ENCODE data around the gene DTNB.

Gene DTNB

DNA sequence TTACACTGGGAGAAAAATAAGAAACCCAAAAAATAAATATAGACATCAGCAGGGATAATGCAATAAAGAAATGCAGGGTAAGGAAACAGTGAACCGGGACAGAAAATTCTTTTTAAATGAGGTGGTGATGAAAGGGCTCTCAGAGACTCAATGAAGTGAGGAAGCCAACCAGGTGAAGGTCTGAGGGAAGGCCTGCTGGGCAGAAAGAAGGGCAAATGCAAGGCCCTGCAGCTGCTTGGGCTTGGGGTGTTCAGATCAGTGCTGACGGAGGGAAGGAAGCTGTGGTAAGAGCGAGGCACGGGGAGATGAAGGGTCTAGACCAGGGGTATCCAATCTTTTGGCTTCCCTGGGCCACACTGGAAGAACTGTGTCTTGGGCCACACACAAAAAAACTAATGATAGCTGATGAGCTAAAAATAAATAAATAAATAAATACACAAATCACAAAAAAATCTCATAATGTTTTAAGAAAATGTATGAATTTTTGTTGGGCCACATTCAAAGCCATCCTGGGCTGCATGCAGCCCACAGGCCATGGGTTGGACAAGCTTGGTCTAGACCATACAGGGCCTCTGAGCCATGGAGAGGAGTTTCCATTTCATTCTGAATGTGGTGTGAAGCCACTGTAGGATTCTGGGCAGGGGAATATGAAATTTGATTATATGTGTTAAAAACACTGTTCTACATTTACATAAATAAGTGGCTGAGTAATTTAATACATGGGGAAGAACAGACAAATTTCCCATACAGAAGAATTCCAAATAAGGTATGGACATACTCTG is 235.3 kb downstream of the DTNB start:
- TF ChIP-seq, protein P1, sequence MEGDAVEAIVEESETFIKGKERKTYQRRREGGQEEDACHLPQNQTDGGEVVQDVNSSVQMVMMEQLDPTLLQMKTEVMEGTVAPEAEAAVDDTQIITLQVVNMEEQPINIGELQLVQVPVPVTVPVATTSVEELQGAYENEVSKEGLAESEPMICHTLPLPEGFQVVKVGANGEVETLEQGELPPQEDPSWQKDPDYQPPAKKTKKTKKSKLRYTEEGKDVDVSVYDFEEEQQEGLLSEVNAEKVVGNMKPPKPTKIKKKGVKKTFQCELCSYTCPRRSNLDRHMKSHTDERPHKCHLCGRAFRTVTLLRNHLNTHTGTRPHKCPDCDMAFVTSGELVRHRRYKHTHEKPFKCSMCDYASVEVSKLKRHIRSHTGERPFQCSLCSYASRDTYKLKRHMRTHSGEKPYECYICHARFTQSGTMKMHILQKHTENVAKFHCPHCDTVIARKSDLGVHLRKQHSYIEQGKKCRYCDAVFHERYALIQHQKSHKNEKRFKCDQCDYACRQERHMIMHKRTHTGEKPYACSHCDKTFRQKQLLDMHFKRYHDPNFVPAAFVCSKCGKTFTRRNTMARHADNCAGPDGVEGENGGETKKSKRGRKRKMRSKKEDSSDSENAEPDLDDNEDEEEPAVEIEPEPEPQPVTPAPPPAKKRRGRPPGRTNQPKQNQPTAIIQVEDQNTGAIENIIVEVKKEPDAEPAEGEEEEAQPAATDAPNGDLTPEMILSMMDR (IDR thresholded peaks at IDR 0.05; ENCODE audit: low read depth, low read length): no peak
- no peak overlapping the region for H3K4me3 ChIP-seq (ENCODE audit: low read depth, low read length)
- peaks cover 8% of the 10 kb centered on the region for H3K36me3 ChIP-seq
- no peak for DNase-seq
- no peaks in the 10 kb centered on the region for H3K27me3 ChIP-seq (ENCODE audit: insufficient read depth, low read depth, severe bottlenecking)
- H3K27ac ChIP-seq: no peak overlapping the region
- peaks cover 8% of the 10 kb centered on the region for H3K9me3 ChIP-seq (ENCODE audit: severe bottlenecking)

DNA sequence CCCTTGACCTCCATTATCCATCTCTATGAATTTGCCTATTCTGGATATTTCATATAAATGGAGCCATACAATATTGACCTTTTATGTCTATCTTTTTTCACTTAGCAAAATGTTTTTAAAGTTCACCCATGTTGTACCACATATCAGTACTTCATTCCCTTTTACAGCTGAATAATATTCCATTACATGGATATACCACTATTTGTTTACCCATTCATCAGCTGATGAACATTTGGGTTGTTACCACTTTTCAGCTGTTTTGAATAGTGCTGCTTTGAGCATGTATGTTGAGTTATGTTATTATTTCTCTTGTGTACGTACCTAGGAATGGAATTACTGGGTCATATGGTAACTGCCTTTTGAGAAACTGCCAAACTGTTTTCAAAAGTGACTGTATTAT is 238.0 kb downstream of the DTNB start:
- no peak for DNase-seq
- Histone ChIP-seq H3K27me3 (ENCODE audit: insufficient read depth, low read depth, severe bottlenecking) (no peaks in the 10 kb centered on the region), H3K9me3 (ENCODE audit: severe bottlenecking) (peaks cover 8% of the 10 kb centered on the region), H3K27ac (no peak overlapping the region), H3K4me3 (ENCODE audit: low read depth, low read length) (no peak overlapping the region), H3K36me3 (peaks cover 8% of the 10 kb centered on the region)
- TF ChIP-seq, protein P1 (IDR thresholded peaks at IDR 0.05; ENCODE audit: low read depth, low read length): no peak

DNA sequence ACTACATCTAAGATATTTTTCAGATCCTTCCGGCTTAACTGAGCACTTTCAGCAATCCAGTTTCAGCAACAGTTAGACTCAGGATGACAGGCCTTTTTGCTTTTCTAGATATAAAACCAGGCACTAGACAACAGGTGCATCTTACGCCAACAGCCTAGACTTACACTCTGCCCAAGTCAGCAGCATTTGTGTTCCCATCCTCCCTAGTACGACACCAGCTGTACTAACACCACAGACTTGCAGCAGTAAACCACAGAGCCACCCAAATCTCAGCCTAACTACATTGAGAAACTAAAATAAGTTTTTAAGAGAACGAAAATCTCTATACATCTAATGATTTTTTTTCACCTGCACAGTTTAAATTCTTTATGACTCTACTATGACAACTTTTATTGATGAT is 241.8 kb downstream of the DTNB start:
- Histone ChIP-seq H3K4me3 (ENCODE audit: low read depth, low read length) (no peak overlapping the region), H3K27me3 (ENCODE audit: insufficient read depth, low read depth, severe bottlenecking) (no peaks in the 10 kb centered on the region), H3K27ac (no peak overlapping the region), H3K36me3 (peaks cover 8% of the 10 kb centered on the region), H3K9me3 (ENCODE audit: severe bottlenecking) (peaks cover 8% of the 10 kb centered on the region)
- no peak for DNase-seq
- TF ChIP-seq, protein P1 (IDR thresholded peaks at IDR 0.05; ENCODE audit: low read depth, low read length): no peak

DNA sequence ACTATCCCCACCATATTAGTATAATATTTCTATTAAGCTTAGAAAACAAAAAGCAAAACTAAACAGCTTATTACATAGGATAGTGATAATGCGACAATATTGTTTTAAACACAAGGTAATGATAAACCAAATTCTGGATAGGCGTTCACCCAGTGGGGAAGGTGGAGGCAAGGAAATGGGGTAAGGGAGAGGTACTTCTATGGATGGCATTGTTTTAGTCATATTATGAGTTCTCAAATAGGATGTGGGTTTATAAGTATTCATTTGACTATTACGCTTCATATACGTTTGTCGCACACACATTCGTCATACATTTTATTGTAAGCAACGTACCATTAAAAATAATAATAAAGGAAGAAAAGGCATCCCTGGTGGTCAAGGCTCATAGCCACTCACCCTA is 242.8 kb downstream of the DTNB start:
- Histone ChIP-seq H3K4me3 (ENCODE audit: low read depth, low read length) (no peak overlapping the region), H3K9me3 (ENCODE audit: severe bottlenecking) (peaks cover 4% of the 10 kb centered on the region), H3K36me3 (peaks cover 2% of the 10 kb centered on the region), H3K27me3 (ENCODE audit: insufficient read depth, low read depth, severe bottlenecking) (no peaks in the 10 kb centered on the region), H3K27ac (no peak overlapping the region)
- TF ChIP-seq, protein P1 (IDR thresholded peaks at IDR 0.05; ENCODE audit: low read depth, low read length): no peak
- no peak for DNase-seq

DNA sequence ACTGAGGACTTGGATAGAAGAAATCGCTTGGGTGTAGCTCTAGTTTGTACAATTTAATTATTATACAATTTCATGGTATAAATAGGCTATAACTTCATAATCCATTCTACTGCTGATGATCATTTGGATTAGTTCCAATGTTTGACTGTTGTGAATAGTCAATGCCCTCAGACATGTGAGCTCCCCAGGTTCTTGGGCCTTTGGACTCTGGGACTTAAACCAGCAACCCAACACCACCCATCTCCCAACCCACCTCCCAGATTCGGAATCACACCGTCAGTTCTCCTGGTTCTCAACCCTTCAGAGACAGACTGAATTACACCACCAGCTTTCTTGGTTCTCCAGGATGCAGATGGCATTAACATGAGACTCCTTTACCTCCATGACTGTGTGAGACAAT is 247.1 kb downstream of the DTNB start:
- TF ChIP-seq, protein P1 (IDR thresholded peaks at IDR 0.05; ENCODE audit: low read depth, low read length): no peak
- no peaks in the 10 kb centered on the region for H3K9me3 ChIP-seq (ENCODE audit: severe bottlenecking)
- H3K4me3 ChIP-seq (ENCODE audit: low read depth, low read length): no peak overlapping the region
- H3K36me3 ChIP-seq: no peaks in the 10 kb centered on the region
- DNase-seq: no peak
- no peaks in the 10 kb centered on the region for H3K27me3 ChIP-seq (ENCODE audit: insufficient read depth, low read depth, severe bottlenecking)
- no peak overlapping the region for H3K27ac ChIP-seq
